ENCODE measurements around the gene AURKAIP1.

AURKAIP1 gene

GRCh38 chr1:1342061-1342562, 32.9 kb downstream of the AURKAIP1 start:
- CTCF ChIA-PET, result no interaction called here
- no peak for DNase-seq (ENCODE audit: extremely low spot score)
- POLR2A ChIA-PET, result no interaction called here
- TF ChIP-seq CTCF (IDR thresholded peaks at IDR 0.05; ENCODE audit: control extremely low read depth, extremely low read depth, low read depth, missing control alignments), result no peak

- ChIA-PET CTCF (no interaction called here), POLR2A (no interaction called here)
- no peak for TF ChIP-seq CTCF (IDR thresholded peaks at IDR 0.05; ENCODE audit: control extremely low read depth, extremely low read depth, low read depth, missing control alignments)
- DNase-seq (ENCODE audit: extremely low spot score), result no peak
These were observed 33.4 kb downstream of the AURKAIP1 start for GRCh38 chr1:1341549-1342021.

GRCh38 chr1:1340791-1341548, 34.0 kb downstream of the AURKAIP1 start:
- no peak for DNase-seq (ENCODE audit: extremely low spot score)
- TF ChIP-seq CTCF (IDR thresholded peaks at IDR 0.05; ENCODE audit: control extremely low read depth, extremely low read depth, low read depth, missing control alignments), result no peak
- ChIA-PET CTCF (no interaction called here), POLR2A (no interaction called here)

- ChIA-PET POLR2A (no interaction called here), CTCF (no interaction called here)
- no peak for DNase-seq (ENCODE audit: extremely low spot score)
- TF ChIP-seq CTCF (IDR thresholded peaks at IDR 0.05; ENCODE audit: control extremely low read depth, extremely low read depth, low read depth, missing control alignments), result no peak
These were observed 34.8 kb downstream of the AURKAIP1 start for GRCh38 chr1:1340185-1340584.

- POLR2A ChIA-PET, result no interaction called here
- no peak for TF ChIP-seq CTCF (IDR thresholded peaks at IDR 0.05; ENCODE audit: control extremely low read depth, extremely low read depth, low read depth, missing control alignments)
- CTCF ChIA-PET, result interaction anchor here (0.9 kb wide), 1 partner anchor 10 kb away, joined by 4 read pairs; no protein-coding TSS in a partner anchor
- DNase-seq (ENCODE audit: extremely low spot score), result no peak
These were observed 36.7 kb downstream of the AURKAIP1 start for GRCh38 chr1:1338278-1338677.

GRCh38 chr1:1337793-1338147, 37.2 kb downstream of the AURKAIP1 start:
- DNase-seq (ENCODE audit: extremely low spot score), result peak; percentile 77
- POLR2A ChIA-PET, result interaction anchor here (0.6 kb wide), 1 partner anchor 102 kb away, joined by 5 read pairs; no protein-coding TSS in a partner anchor
- CTCF ChIA-PET, result interaction anchor here (0.9 kb wide), 1 partner anchor 10 kb away, joined by 4 read pairs; no protein-coding TSS in a partner anchor
- no peak for TF ChIP-seq CTCF (IDR thresholded peaks at IDR 0.05; ENCODE audit: control extremely low read depth, extremely low read depth, low read depth, missing control alignments)
